GM21447 (cell line): ENCODE data around the gene BMI1.
A peak's percentile ranks its signal among the peaks of the same experiment; 100 is the strongest.
"Not testable (repeated sequence)": the region's sequence is repeated elsewhere in the genome, so short reads cannot be mapped to it uniquely, and the experiment has no call there.

Experiments used
- ATAC-seq: cut with Tn5 transposase; IDR thresholded peaks from one replicate; pipeline ENCODE4 v1.9.1; 2021; ENCODE audit not compliant: unreplicated experiment

BMI1 gene

GRCh38 chr10:22320591-22321155, at the start of gene BMI1:
Gene BMI1, plus strand, starts transcription at chr10:22321099. Its CDS starts 5,351 bp downstream, at chr10:22326450.
- ATAC-seq, result no peak

- no peak for ATAC-seq
These were observed 49.1 kb upstream of the BMI1 start for GRCh38 chr10:22271786-22272185.

- ATAC-seq, result no peak
These were observed 42.5 kb upstream of the BMI1 start for GRCh38 chr10:22278441-22278782.

- no peak for ATAC-seq
These were observed 40.8 kb upstream of the BMI1 start for GRCh38 chr10:22280078-22280477.

- no peak for ATAC-seq
These were observed 35.8 kb upstream of the BMI1 start for GRCh38 chr10:22285130-22285529.

DNA sequence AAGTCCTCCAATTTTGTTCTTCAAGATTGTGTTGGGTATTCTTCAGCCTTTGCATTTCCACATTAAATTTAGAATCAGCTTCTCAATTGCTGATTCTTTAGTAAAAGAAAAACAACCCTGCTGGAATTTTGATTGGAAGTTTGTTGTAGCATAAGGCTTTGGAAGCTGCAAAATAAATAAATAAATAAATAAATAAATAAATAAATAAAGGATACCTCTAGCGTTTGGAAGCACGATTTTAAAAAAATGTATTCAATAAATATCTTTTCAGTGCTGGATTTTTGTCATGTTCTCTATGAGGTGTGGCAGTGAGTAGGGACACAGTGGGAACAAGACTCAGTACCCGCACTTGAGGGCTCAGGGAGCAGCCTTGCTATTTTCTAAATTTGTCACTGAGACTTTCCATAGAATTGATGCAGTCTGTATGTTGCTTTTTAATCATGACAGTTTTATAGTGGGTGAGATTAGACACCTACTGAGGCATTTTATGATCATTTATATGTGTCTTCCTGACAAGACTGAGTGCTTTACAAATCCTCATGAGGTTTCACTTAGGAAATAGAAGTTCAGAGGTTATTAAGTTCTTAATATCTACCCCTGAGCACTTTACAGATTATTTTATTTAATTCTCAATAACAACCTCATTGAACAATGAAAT, 27.0 kb upstream of the BMI1 start:
- ATAC-seq, result no peak

DNA sequence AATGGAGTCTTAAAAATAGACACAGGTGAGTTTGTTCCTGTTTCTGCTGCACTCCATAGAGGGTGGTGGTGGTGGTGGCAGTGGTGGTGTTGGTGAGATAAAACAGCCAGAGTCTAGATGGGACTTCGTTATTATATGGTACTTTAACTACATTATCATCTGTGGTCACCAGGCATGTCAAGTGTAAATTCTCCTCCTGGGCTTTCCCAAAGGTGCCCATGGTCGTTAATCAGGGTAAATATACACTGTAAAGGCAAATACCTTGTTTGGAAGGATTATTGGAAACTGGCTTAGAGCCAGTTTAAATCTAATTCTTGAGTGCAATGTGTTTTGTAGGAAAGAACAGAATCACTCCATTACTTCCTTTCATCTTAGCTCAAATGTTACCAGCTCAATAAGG, 26.2 kb upstream of the BMI1 start:
- ATAC-seq, result no peak

DNA sequence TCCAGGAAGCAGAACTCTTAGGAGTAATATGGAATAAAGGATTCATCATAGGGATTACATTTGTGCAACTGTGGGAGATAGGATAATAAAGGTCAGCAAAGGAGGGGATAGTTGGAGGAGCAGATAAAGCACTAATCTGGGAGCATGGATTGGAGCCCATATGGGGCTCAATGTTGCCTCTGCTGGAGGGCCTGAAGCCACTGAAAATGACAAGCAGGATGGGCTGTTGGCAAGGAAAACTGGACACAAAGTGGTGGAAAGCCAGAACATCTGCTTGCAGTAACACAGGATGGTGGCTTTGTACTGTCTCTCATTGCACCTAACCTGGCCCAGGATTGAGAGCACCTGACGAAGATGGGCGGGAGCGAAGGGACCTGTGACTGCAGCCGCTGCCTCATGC, 19.7 kb upstream of the BMI1 start:
- no peak for ATAC-seq

DNA sequence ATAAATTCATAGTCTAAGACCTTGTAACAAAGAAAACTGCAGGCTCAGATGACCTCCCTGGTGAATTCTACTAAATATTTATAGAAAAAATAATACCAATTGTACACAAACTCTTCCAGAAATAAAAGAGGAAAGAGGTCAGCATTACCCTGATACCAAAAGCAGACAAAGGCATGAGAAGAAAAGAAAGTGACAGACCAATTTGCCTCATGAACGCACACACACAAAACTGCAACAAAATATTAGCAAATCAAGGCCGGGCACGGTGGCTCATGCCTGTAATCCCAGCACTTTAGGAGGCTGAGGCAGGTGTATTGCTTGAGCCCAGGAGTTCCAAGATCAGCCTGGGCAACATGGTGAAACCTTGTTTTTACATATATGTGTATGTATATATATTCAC, 17.4 kb upstream of the BMI1 start:
- ATAC-seq, result no peak

GRCh38 chr10:22305721-22306120, 15.2 kb upstream of the BMI1 start:
- no peak for ATAC-seq

DNA sequence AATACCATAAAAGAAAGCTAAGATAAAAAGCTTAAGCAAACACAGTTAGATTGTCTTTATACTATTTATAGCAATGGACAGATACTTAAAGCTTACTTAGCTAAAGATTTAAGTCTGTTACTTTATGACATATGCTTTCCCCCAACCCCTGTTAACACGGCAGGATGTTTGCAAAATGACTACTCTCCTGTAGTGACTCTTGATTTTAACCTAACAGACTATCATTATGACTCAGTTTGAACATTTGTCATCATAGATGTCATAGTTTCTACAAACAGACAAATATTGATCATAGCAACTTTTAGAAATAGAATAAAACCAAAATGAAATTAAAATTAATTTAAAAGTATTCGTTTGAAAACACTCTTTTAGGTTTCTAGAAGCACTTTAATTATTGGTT, 12.5 kb upstream of the BMI1 start:
- peak; percentile 98 for ATAC-seq

DNA sequence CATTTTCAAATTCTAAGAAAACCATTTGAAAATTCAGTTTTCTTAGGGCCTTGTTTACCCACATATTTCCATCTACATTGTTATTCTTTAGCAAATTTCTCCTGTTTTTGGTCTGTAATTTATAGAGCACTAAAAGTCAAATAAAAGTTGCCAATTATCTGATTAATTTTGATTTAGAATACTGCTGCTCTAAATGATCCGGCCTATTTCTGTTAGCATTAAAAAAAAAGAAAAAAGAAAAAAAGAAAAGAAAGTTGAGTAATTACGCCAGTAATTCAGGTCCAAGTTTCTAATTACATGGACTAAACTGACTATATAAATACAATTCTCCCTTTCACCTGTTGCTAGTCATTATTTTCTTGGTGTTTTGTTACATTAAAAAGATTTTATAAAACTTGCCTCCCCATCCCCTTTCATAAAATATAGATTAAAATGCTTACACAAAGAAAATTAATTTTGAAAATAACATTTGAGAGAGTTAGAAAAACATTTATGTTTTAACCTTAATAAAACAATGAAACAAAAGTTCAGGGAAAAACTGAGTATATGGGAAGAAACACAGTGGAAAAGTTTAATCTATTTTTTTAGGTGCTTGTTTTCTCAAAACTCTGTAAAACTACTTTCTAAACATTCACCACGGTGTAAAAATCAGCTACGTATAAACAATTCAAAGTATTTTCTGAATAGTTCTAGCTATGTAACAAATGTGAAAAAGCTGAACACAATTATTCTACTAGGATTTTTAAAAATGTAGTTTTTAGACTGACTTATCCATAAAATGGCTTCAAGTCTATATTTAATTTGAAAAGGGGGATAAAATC, 11.5 kb upstream of the BMI1 start:
- ATAC-seq, result no peak

- ATAC-seq, result not testable (repeated sequence)
These were observed 10.9 kb upstream of the BMI1 start for GRCh38 chr10:22310012-22310411.

GRCh38 chr10:22310928-22311327, 10.0 kb upstream of the BMI1 start:
- no peak for ATAC-seq

- no peak for ATAC-seq
These were observed 6.0 kb upstream of the BMI1 start for GRCh38 chr10:22314852-22315251.

- ATAC-seq, result peak; percentile 16
These were observed 5.2 kb upstream of the BMI1 start for GRCh38 chr10:22315455-22316285.

DNA sequence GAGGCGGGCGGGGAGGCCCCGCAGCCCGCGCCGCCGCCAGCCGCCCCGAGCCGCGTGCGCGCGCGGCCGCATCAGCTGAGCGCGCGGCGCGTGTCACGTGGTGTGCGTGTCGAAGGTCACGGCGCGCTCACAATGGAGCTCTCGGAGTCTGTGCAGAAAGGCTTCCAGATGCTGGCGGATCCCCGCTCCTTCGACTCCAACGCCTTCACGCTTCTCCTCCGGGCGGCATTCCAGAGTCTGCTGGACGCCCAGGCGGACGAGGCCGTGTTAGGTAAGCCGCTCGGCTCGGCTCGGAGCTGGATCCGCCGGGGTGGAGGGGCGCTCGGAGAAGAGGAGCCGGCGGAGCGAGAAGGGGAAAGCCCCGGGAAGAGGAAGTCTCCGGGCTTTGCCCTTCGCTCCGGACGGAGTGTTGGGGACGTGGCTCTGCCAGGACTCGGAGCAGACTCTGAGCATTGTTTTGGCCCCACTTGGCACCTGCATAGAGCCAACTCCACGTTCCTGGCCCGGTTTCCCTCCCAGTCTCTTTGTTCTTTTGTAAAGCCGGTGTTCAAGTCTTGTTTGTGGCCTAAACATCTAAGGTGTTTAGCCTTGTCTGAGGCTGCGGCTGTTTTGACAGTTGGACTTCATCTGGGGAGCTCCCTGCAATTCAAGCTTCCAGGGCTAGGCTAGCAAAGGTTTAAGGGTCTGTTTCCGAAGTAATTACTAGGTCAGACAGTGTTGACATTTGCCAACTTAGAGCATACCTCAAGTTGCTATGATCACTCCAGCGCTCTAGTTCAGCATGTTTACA, 4.4 kb upstream of the BMI1 start, which contains the start of gene COMMD3:
Gene COMMD3, plus strand, starts transcription at position 103 of the 790 bp plus-strand sequence. Its CDS starts 30 bp downstream, at position 133.
- peak; percentile 66 for ATAC-seq

DNA sequence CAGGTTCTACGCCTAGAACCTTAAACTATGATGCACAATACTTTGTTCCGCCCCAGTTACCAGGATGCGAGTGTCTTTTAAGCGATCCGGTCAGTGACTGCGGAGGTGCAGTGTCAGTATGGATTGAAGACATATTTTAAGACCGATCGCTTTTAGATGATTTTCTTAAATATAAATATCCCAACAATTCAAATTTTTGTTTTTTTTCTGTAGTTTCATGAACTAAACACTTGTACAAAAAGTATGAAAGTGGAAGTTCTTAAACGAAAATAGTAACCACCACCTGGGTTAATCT, 3.9 kb upstream of the BMI1 start:
- peak; percentile 27 for ATAC-seq

DNA sequence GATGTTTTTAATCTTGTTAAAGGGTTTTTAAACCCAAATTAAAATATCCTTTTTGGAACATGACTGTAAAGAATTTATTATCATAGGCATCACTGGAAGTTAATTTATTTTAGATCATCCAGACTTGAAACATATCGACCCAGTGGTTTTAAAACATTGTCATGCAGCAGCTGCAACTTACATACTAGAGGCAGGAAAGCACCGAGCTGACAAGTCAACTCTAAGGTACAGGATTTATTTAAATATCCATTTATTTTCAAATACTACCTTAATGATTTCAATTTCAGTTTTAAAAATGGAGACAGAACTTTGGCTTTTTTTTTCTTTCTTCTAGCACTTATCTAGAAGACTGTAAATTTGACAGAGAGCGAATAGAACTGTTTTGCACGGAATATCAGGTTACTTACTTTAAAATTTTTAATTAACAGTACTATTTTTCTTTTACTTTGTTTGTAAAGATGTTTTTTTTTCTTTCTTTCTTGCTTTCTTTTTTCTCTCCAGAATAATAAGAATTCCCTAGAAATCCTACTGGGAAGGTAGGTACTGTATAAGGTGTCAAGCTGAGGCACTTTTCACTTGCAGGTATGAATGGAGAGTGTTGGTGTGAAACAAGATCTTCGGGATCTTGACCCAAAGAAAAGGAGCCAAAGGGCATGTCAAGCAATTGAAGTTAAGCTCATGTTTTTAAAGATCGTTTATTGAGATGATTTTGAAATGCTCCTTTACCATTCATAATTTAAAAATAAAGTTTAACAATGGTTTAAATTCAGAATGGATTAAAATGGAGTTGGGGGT, 2.9 kb upstream of the BMI1 start:
- no peak for ATAC-seq

DNA sequence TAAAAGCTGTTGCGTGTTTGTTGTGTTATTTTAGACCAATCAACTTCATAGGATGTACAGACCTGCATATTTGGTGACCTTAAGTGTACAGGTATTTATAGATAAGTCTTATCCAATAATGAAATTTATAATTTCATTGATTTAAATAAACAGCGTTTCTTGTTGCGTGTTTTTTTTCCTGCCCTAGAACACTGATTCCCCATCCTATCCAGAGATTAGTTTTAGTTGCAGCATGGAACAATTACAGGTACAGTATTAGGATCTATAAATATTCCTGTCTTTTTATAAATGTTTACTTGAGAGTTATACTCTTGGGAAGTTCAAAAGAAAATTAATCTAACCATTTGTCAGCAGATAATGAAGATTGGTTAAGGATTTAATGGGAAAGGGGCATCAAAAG, 2.1 kb upstream of the BMI1 start:
- no peak for ATAC-seq
